ENCODE data around the gene GJA5.

GJA5 gene

DNA sequence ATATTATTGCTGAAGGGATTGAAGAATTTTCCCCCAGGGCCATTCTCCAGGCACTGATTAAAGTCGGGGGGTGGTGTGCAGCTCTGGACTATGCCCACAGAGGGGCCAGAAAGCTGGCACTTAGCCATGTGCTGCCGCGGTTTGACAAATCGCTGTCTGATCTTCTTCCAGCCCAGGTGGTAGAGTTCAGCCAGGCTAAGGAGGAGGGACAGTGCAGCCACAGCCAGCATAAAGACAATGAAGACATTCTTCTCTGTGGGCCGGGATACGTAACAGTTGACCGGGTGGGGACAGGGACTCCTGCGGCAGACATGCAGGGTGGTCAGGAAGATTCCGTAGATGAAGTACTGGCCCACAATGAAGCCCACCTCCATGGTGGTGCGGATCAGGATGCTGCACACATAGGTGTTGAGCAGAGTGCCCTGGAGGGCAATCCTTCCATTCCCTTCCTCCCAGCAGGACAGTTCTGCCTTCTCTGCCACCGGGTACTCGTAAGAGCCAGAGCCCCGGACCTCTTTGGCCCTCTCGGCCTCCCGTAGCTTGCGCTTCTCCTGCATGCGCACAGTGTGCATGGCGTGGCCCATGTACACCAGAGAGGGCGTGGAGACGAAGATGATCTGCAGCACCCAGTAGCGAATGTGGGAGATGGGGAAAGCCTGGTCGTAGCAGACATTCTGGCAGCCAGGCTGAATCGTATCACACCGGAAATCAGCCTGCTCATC is 1.9 kb downstream of the GJA5 start:
- Histone ChIP-seq H3K4me3 (ENCODE audit: low read depth in 1 of 2, low read length in 2 of 2) (no peak overlapping the region), H3K4me1 (ENCODE audit: control insufficient read depth in 1 of 2, insufficient read depth in 2 of 2, low read length in 2 of 2) (no peaks in the 10 kb centered on the region), H3K27ac (ENCODE audit: low read length) (no peak overlapping the region), H3K36me3 (ENCODE audit: control insufficient read depth in 1 of 2, insufficient read depth in 2 of 2, low read length in 2 of 2) (no peaks in the 10 kb centered on the region), H3K27me3 (ENCODE audit: low read depth, low read length) (no peaks in the 10 kb centered on the region), H3K9me3 (ENCODE audit: control insufficient read depth in 1 of 2, low read length in 2 of 2) (no peaks in the 10 kb centered on the region)

DNA sequence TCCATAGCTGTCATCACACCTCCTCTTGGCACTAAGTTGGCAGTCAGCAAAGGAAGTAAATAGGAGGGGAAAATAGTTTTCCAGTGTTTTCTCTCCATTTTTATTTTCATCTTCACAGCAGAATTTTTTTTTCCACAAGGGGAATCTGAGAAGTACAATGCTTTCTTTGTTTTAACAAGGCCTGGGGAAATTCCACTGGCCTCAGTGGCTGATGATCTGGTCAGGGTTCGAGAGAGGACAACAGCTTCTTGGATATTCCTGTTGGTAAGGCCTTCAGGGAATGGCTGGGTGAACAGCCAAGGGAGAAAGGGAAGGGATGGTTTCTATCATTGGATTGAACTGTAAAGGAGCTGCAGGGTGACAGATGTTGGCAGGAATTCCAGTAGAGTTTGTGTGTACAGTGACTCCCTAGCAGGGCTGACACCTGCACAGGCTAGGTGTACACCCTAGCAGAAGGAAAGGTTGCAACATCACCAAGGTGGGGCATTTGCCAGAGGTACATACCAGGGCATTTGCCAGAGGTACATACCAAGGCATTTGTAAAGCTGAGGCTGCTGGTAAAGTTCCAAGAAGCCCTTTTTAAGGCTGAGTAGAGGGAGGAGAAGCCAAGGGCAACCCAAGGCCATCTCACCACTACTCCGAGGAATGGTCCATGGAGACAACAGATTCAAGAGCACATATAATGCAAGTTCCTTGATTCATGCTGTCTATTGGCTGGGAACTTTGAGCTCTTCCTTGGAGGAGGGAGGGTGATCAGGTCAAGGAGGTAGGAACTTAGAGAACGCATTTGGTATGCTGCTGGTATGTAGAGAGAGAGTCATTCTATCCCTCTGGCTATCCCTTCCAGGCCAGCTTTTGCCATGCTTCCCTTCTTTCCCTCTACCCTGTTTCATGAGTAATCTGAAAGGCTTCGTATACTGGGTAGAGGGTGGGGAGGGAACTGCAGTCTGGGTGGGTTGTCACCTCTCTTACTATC is 3.1 kb downstream of the GJA5 start:
- Histone ChIP-seq H3K4me1 (ENCODE audit: control insufficient read depth in 1 of 2, insufficient read depth in 2 of 2, low read length in 2 of 2) (no peaks in the 10 kb centered on the region), H3K4me3 (ENCODE audit: low read depth in 1 of 2, low read length in 2 of 2) (no peak overlapping the region), H3K27ac (ENCODE audit: low read length) (no peak overlapping the region), H3K36me3 (ENCODE audit: control insufficient read depth in 1 of 2, insufficient read depth in 2 of 2, low read length in 2 of 2) (no peaks in the 10 kb centered on the region), H3K27me3 (ENCODE audit: low read depth, low read length) (no peaks in the 10 kb centered on the region), H3K9me3 (ENCODE audit: control insufficient read depth in 1 of 2, low read length in 2 of 2) (no peaks in the 10 kb centered on the region)

DNA sequence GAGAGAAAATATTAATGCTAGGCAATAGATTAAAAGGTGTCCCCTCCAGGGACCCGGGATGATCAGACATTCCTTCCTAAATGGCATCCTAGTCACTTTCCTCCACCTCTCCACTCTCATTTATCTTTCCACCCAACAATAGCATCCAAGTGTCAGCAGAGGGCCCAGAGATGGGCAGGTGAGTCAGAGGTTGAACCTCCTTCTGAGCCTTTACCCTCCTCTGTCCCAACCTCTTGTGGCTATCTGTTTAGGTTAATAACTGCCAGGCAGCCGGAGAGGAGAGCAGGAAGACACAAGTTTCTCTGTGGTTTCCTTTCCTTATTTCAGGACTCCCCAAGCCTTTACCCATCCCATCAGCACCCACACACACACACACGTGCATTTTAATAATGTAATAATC is 4.1 kb downstream of the GJA5 start:
- Histone ChIP-seq H3K4me1 (ENCODE audit: control insufficient read depth in 1 of 2, insufficient read depth in 2 of 2, low read length in 2 of 2) (no peaks in the 10 kb centered on the region), H3K27me3 (ENCODE audit: low read depth, low read length) (no peaks in the 10 kb centered on the region), H3K4me3 (ENCODE audit: low read depth in 1 of 2, low read length in 2 of 2) (no peak overlapping the region), H3K36me3 (ENCODE audit: control insufficient read depth in 1 of 2, insufficient read depth in 2 of 2, low read length in 2 of 2) (no peaks in the 10 kb centered on the region), H3K9me3 (ENCODE audit: control insufficient read depth in 1 of 2, low read length in 2 of 2) (no peaks in the 10 kb centered on the region), H3K27ac (ENCODE audit: low read length) (no peak overlapping the region)

DNA sequence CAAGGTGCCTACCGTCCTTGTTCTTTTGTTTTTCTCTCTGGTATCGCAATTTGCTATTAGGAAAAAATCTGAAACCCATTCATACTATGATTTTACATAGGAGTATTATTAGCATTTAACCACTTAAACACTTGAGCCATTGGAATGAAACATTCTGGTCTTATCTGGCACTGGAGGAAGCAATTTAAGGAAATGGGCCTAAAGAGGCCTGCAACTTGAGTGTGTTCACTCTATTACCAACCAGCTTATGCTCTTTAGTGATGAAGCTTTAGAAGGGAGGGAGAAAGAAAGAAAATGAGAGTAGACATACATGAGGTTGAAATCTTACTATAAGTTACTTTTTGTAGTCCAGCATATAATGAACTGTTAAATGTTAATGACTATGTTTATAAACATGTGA is 5.7 kb downstream of the GJA5 start:
- Histone ChIP-seq H3K4me1 (ENCODE audit: control insufficient read depth in 1 of 2, insufficient read depth in 2 of 2, low read length in 2 of 2) (no peaks in the 10 kb centered on the region), H3K27me3 (ENCODE audit: low read depth, low read length) (no peaks in the 10 kb centered on the region), H3K4me3 (ENCODE audit: low read depth in 1 of 2, low read length in 2 of 2) (no peak overlapping the region), H3K9me3 (ENCODE audit: control insufficient read depth in 1 of 2, low read length in 2 of 2) (no peaks in the 10 kb centered on the region), H3K27ac (ENCODE audit: low read length) (no peak overlapping the region), H3K36me3 (ENCODE audit: control insufficient read depth in 1 of 2, insufficient read depth in 2 of 2, low read length in 2 of 2) (no peaks in the 10 kb centered on the region)

DNA sequence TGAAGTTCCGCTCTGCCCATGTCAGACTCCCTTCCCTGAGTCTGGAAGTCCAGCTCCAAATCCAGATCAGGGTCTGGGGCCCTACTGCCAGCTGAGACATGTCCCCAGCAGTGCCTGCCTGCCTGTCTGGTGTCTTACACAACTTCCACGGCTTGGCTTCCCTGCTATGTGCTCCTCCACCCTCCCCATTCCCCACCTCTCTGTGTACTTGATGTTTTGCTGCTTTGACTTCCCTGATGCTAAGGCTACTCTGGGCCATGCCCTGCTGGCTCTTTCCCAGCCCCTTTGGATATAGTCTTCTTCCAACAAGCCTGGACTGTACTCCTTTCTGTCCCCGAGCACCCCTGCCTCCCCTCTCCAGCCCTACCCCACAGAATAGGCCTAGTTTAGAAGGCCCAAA is 7.3 kb downstream of the GJA5 start:
- Histone ChIP-seq H3K27ac (ENCODE audit: low read length) (no peak overlapping the region), H3K4me3 (ENCODE audit: low read depth in 1 of 2, low read length in 2 of 2) (no peak overlapping the region), H3K36me3 (ENCODE audit: control insufficient read depth in 1 of 2, insufficient read depth in 2 of 2, low read length in 2 of 2) (no peaks in the 10 kb centered on the region), H3K27me3 (ENCODE audit: low read depth, low read length) (no peaks in the 10 kb centered on the region), H3K9me3 (ENCODE audit: control insufficient read depth in 1 of 2, low read length in 2 of 2) (no peaks in the 10 kb centered on the region), H3K4me1 (ENCODE audit: control insufficient read depth in 1 of 2, insufficient read depth in 2 of 2, low read length in 2 of 2) (no peaks in the 10 kb centered on the region)

DNA sequence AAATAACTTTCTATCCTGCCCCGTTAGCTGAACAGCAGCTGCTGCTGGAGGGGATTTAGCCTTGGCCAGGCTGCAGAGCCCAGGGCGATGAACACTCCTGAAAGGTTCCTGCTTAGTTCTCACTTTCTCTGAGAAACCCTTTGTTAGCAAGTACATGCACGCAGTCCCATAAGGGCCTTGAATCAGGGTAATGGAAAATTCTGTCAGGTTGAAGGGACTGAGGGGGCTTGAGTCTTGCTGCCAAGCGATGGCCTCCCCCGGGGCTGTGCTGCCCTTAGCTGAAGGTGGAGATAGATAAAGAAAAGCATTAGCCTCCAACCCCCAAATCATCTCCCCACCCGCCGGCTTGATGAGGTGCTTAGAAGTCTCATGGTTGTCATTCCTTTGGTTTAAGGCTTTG is 7.9 kb downstream of the GJA5 start:
- no peaks in the 10 kb centered on the region for H3K9me3 ChIP-seq (ENCODE audit: control insufficient read depth in 1 of 2, low read length in 2 of 2)
- H3K27ac ChIP-seq (ENCODE audit: low read length) = no peak overlapping the region
- H3K27me3 ChIP-seq (ENCODE audit: low read depth, low read length) = no peaks in the 10 kb centered on the region
- H3K36me3 ChIP-seq (ENCODE audit: control insufficient read depth in 1 of 2, insufficient read depth in 2 of 2, low read length in 2 of 2) = no peaks in the 10 kb centered on the region
- H3K4me3 ChIP-seq (ENCODE audit: low read depth in 1 of 2, low read length in 2 of 2) = no peak overlapping the region
- no peaks in the 10 kb centered on the region for H3K4me1 ChIP-seq (ENCODE audit: control insufficient read depth in 1 of 2, insufficient read depth in 2 of 2, low read length in 2 of 2)

DNA sequence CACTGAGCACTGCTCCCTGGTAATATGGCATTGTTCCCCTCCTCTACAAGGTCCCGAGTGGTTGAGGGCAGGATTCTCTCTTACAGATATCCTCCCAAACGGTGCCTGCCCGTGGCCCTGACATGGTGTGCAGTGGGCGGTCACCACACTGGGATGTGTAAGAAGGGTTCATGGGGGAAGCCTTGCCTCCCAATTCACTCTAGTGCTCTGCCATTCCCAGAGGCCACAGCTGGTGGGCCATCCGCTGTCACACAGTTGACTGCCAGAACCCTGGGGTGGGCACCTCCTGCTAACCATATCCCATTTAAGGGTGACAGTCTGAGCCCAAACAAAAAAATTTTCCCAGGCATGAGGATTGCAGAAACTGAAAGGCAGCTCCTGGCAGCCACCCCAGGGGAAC is 9.1 kb downstream of the GJA5 start:
- no peaks in the 10 kb centered on the region for H3K27me3 ChIP-seq (ENCODE audit: low read depth, low read length)
- no peaks in the 10 kb centered on the region for H3K4me1 ChIP-seq (ENCODE audit: control insufficient read depth in 1 of 2, insufficient read depth in 2 of 2, low read length in 2 of 2)
- no peak overlapping the region for H3K4me3 ChIP-seq (ENCODE audit: low read depth in 1 of 2, low read length in 2 of 2)
- no peak overlapping the region for H3K27ac ChIP-seq (ENCODE audit: low read length)
- H3K9me3 ChIP-seq (ENCODE audit: control insufficient read depth in 1 of 2, low read length in 2 of 2) = no peaks in the 10 kb centered on the region
- H3K36me3 ChIP-seq (ENCODE audit: control insufficient read depth in 1 of 2, insufficient read depth in 2 of 2, low read length in 2 of 2) = no peaks in the 10 kb centered on the region

DNA sequence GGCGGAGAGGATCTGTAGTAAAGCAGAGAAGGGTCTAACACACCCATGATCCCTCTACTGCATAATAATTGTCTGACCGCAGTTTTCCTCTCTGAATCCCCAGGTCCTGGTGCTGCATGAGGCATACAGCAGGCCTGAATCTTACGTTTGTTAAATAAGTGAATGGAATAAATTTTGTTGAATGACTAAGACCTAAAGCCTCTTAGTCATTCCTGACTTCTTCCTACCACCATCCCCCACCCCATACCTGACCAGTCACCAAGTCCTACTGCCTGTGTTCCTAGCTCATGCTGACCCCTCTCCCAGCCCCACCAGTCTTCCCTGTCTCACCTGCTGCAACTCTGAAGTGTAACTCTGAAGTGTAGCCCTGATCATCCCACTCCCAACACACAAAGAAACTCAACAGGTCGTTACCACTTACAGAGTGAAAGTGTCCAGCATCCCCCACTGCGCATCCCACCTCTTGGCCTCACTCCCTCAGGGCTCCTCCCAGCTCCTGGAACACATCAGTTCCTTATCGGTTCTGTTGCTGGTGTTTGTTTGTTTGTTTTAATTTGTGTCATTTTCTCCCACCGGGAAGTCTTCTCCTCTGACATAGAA is 9.7 kb downstream of the GJA5 start:
- no peak overlapping the region for H3K4me3 ChIP-seq (ENCODE audit: low read depth in 1 of 2, low read length in 2 of 2)
- H3K4me1 ChIP-seq (ENCODE audit: control insufficient read depth in 1 of 2, insufficient read depth in 2 of 2, low read length in 2 of 2) = no peaks in the 10 kb centered on the region
- no peaks in the 10 kb centered on the region for H3K9me3 ChIP-seq (ENCODE audit: control insufficient read depth in 1 of 2, low read length in 2 of 2)
- H3K27ac ChIP-seq (ENCODE audit: low read length) = no peak overlapping the region
- H3K36me3 ChIP-seq (ENCODE audit: control insufficient read depth in 1 of 2, insufficient read depth in 2 of 2, low read length in 2 of 2) = no peaks in the 10 kb centered on the region
- no peaks in the 10 kb centered on the region for H3K27me3 ChIP-seq (ENCODE audit: low read depth, low read length)

DNA sequence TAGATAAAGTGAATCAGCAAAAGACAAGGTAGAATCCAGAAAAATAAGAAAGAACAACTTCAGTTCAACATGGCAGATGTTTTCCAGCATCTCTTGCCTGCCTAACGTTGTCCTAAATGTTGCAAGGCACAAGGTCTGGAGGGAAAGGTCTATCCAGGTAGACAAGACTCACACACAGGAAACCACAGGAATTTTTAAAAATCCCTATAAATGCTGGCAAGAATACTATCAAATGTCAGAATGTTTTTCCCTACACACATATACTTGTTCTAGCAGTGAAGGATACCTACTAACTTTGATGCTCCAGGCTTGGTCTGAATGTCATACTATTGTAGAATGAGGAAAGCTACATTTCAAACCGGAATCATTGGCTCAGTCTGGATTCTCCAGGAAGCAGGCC is 10.6 kb downstream of the GJA5 start:
- Histone ChIP-seq H3K4me3 (ENCODE audit: low read depth in 1 of 2, low read length in 2 of 2) (no peak overlapping the region), H3K27me3 (ENCODE audit: low read depth, low read length) (no peaks in the 10 kb centered on the region), H3K9me3 (ENCODE audit: control insufficient read depth in 1 of 2, low read length in 2 of 2) (no peaks in the 10 kb centered on the region), H3K36me3 (ENCODE audit: control insufficient read depth in 1 of 2, insufficient read depth in 2 of 2, low read length in 2 of 2) (no peaks in the 10 kb centered on the region), H3K4me1 (ENCODE audit: control insufficient read depth in 1 of 2, insufficient read depth in 2 of 2, low read length in 2 of 2) (no peaks in the 10 kb centered on the region), H3K27ac (ENCODE audit: low read length) (no peak overlapping the region)

DNA sequence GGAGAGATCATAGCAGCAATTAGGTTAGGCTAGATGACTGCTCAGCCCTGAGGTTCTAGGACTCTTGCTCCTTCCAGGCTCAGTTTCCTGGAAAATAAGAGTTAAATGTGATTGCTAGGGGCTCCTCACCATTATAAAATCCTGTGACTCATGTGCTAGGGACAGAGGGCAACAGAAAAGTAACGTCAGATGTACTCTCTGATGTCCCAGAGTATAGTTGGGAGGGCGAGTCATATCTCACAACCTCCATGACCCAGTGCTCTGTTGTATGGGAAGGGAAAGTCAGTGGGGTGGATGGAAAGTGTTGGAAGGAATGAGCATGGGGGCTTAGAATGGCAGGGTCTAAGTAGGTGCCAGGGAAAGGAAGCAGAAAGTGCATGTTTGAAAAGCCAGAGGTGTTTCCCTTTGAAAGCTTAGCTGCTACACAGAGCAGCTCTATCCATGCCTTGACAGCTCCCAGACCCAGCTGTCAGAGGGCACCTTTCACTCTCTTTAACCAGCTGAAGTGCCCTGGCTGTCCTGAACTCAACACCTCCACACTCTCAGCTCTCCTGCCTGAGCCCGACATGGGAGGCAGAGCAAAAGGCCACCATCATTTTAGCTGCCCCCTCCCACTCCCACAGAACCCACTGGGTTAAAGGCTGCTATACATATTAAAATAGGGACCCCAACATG is 11.6 kb downstream of the GJA5 start:
- Histone ChIP-seq H3K27ac (ENCODE audit: low read length) (no peak overlapping the region), H3K9me3 (ENCODE audit: control insufficient read depth in 1 of 2, low read length in 2 of 2) (no peaks in the 10 kb centered on the region), H3K4me3 (ENCODE audit: low read depth in 1 of 2, low read length in 2 of 2) (no peak overlapping the region), H3K4me1 (ENCODE audit: control insufficient read depth in 1 of 2, insufficient read depth in 2 of 2, low read length in 2 of 2) (no peaks in the 10 kb centered on the region), H3K36me3 (ENCODE audit: control insufficient read depth in 1 of 2, insufficient read depth in 2 of 2, low read length in 2 of 2) (no peaks in the 10 kb centered on the region), H3K27me3 (ENCODE audit: low read depth, low read length) (no peaks in the 10 kb centered on the region)

DNA sequence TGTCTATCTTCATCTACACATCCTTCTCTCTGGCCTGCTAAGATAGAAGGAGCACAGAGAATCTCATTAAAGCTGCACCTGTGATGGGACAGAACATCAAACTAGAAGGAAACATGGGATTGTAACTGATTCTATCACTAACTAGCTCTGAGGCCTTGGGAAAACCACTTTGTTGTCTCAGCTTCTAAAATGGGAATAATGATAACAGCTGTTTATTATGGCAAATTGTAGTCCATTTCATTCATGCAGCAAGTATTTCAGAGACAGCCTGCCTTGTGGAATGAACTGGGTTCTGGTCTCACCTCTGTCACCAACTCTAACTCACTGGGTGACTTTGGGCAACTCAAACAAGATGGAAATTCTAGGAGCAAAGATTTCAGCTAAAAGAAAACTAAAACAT is 12.4 kb downstream of the GJA5 start:
- no peaks in the 10 kb centered on the region for H3K4me1 ChIP-seq (ENCODE audit: control insufficient read depth in 1 of 2, insufficient read depth in 2 of 2, low read length in 2 of 2)
- no peak overlapping the region for H3K27ac ChIP-seq (ENCODE audit: low read length)
- no peaks in the 10 kb centered on the region for H3K9me3 ChIP-seq (ENCODE audit: control insufficient read depth in 1 of 2, low read length in 2 of 2)
- H3K4me3 ChIP-seq (ENCODE audit: low read depth in 1 of 2, low read length in 2 of 2) = no peak overlapping the region
- no peaks in the 10 kb centered on the region for H3K36me3 ChIP-seq (ENCODE audit: control insufficient read depth in 1 of 2, insufficient read depth in 2 of 2, low read length in 2 of 2)
- no peaks in the 10 kb centered on the region for H3K27me3 ChIP-seq (ENCODE audit: low read depth, low read length)
